Peyer's patch (tissue), 4 donors: ENCODE results near the gene PRDX1.

Experiments
- POLR2A ChIP-seq, 2 donors: fragments of 450-650 bp; IDR thresholded peaks; one replicate each; pipeline ENCODE4 v1.5.1; 2017; ENCODE audit warnings: antibody characterized with exemption in 2 of 2, mild to moderate bottlenecking in 2 of 2, moderate library complexity in 2 of 2
- TF ChIP-seq, protein P1 (sequence below), 6 experiments: fragments of 450-650 bp in 4 of 6; fragments of 200-600 bp in 2 of 6; sonication (generic) in 1 of 6; IDR thresholded peaks; one replicate each; pipeline ENCODE4 v1.5.1; 2017 to 2019; ENCODE audit warnings: antibody characterized with exemption in 6 of 6, mild to moderate bottlenecking in 3 of 6, moderate library complexity in 1 of 6

DNA sequence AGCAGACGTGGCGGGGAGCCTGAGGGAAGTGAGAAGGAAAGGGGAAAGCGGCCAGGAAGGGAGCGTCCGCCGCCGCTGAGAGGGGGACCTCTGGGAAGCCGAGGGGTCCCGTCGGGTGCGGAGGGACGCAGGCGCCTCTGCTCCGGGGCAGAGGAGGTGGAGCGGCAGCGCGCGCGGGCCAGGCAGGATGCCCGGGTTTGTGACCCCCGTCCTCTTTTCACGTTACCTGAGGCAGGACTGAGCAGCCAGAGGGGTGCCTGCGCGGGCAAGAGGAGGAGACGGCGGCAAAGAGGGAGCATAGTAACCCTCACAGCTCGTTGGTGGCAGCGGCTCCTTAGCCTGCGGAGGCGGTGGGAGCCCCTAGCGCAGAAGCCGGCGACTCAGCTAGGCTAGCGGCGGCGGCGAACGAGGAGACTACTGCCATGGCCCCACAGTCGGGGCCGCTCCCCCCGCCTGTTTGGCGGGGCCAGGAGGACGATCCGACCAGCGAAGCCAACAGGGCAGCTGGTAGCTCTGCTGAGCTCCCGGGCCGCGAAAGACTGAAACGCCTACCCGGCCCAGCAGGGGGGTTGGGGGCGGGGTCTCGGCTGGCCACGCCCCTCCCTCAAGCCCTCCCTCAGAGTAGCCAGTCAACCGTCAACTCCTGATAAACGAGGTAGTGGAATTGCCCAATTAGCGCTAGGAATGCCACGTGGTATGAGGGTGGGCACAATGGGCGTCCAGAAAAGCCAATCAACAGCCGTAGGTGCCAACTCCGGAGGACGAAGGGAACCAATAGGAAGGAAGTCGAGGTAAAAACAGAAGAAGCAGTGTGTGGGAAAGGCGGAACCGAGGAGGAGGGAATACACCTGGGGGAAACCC, 30.8 kb downstream of the PRDX1 start, which contains the start of gene TESK2:
- TF ChIP-seq POLR2A (IDR thresholded peaks at IDR 0.05) = peak; percentile 91 to 96
- TF ChIP-seq, protein P1, sequence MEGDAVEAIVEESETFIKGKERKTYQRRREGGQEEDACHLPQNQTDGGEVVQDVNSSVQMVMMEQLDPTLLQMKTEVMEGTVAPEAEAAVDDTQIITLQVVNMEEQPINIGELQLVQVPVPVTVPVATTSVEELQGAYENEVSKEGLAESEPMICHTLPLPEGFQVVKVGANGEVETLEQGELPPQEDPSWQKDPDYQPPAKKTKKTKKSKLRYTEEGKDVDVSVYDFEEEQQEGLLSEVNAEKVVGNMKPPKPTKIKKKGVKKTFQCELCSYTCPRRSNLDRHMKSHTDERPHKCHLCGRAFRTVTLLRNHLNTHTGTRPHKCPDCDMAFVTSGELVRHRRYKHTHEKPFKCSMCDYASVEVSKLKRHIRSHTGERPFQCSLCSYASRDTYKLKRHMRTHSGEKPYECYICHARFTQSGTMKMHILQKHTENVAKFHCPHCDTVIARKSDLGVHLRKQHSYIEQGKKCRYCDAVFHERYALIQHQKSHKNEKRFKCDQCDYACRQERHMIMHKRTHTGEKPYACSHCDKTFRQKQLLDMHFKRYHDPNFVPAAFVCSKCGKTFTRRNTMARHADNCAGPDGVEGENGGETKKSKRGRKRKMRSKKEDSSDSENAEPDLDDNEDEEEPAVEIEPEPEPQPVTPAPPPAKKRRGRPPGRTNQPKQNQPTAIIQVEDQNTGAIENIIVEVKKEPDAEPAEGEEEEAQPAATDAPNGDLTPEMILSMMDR (IDR thresholded peaks at IDR 0.05) = peak in 5 of 6 experiments; percentile 4 to 57 (median 52)
